HG02759 (cell line): ENCODE data around the gene TXN.
"Not testable (repeated sequence)": the region's sequence is repeated elsewhere in the genome, so short reads cannot be mapped to it uniquely, and the experiment has no call there.

Experiments
- ATAC-seq: cut with Tn5 transposase; IDR thresholded peaks from one replicate; pipeline ENCODE4 v1.9.1; 2021; ENCODE audit warnings: mild to moderate bottlenecking, moderate library complexity; ENCODE audit not compliant: unreplicated experiment

Gene TXN

GRCh38 chr9:110257956-110258355, 1.6 kb upstream of the TXN start:
- no peak for ATAC-seq

DNA sequence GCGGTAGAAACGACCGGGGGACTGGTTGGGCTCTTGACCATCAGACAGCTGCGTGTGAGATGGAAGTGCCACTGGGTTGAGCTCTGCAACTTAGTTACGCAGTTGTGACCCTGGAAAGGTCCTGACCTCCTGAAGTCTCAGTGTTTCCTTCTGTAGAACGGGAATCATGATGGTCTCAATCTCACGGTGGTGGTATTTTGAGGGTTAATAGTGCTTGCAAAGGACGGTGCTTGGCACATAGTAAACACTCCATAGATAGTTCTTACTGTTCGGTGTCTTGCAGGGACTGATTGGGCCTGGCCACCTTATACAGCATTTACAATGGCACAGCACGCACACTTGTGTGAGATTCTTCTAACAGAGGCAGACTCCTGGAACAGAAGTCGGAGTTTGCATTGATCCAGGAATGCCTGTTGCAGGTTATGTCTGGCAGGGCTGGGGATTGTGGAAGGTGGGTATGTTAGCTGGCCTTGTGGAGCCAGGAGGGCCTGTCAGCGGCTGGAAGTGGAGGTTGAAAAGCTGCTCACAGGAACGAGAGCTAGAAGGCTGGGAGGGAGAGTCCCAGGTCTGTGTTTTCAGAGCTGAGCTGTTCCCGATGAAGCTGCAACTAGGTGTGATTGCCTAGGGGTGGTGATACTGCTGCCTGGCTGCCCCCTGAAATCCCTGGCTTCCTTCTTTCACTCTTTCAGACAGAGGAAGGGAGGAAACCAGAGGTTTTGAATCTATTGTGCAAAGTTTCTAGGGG, 962 bp upstream of the TXN start:
- peak; percentile 1 for ATAC-seq

- peak; percentile 28 for ATAC-seq
Observed at GRCh38 chr9:110255463-110256379, 586 bp downstream of the TXN start.

DNA sequence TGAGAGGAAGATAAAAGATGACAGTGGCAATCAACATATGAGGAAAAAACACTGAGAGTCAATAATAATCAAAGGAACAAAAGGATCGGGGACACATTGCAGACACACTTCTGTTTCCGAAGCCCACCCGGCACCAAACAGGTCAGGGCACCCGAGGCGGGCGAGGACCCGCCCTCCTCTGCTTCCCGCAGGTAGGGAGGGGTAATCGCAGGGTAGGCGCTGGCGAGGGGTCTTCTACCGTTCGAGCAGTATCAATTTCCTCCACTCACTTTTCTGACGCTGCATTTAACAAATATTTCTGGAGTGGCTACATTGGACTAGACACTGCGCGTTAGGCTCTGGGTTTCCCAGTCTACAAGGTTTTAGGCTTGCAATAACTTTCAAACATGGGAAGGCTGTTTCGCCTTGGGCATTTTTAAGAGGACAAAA, 1.3 kb downstream of the TXN start:
- ATAC-seq: no peak

- ATAC-seq: no peak
Observed at GRCh38 chr9:110254500-110254899, 1.8 kb downstream of the TXN start.

GRCh38 chr9:110252509-110253139, 3.7 kb downstream of the TXN start:
- no peak for ATAC-seq

DNA sequence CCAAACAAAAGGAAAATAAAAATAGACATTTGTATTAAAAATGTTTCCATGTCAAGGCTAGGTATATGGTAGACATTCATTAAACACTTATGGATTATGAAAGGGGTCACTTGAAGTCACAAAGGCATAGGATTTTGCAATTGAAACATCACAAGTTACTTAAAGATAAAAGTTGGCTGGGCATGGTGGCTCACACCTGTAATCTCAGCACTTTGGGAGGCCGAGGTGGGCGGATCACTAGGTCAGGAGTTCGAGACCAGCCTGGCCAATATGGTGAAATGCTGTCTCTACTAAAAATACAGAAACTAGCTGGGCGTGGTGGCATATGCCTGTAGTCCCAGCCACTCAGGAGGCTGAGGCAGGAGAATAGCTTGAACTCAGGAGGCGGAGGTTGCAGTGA, 4.5 kb downstream of the TXN start:
- not testable (repeated sequence) for ATAC-seq

GRCh38 chr9:110251212-110251611, 5.1 kb downstream of the TXN start:
- ATAC-seq: no peak

GRCh38 chr9:110249603-110250002, 6.7 kb downstream of the TXN start:
- no peak for ATAC-seq

DNA sequence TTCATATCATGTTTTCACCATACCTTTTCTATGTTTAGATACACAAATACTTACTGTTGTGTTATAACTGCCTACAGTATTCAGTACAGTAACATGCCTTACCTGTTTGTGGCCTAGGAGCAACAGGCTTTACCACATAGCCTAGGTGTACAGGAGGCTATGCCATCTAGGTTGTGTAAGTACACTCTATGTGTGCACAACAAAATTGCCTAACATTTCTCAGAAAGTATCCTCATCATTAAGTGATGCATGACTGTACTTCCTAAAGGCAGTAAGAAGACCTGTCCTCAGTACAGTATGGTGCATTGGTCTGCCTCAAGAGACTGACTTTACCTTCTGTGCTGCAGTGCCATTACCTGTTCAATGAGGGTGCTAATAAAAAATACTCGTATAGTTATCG, 7.9 kb downstream of the TXN start:
- ATAC-seq: no peak

DNA sequence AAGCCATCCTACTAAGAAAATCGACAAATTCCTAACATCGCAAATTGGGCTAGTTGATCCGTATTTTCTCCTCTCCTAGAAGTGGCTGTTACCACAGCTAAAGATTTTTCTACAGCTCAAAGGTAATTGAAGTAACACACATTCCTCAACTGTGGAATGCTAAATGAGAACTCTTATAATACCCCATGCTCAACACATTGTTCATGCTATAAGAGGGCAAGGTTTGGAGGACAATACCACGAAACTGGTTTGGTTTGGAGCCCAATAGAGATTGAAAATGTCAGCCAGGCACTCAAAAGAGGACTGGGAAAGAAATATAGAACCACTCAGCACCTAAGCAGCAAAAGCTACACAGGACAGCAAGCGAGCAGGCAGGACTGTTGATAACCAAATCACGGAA, 10.1 kb downstream of the TXN start:
- no peak for ATAC-seq

DNA sequence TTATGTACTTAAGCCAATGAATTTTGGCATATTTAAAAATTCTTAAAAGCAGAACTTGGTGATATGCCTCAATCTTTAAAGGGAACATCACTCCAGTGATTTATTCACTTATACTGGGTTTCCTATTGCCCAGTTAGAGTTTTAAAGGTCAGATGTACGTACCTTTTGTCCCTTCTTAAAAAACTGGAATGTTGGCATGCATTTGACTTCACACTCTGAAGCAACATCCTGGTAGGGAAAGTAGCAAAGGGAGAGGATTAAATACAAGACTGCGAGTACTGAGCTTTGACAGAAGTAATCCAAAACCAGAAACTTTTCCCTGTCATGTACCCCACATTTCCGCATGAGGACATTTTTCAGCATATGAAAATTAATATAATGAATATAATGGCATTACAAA, 11.7 kb downstream of the TXN start:
- ATAC-seq: no peak

- no peak for ATAC-seq
Observed at GRCh38 chr9:110241858-110242321, 14.4 kb downstream of the TXN start.

DNA sequence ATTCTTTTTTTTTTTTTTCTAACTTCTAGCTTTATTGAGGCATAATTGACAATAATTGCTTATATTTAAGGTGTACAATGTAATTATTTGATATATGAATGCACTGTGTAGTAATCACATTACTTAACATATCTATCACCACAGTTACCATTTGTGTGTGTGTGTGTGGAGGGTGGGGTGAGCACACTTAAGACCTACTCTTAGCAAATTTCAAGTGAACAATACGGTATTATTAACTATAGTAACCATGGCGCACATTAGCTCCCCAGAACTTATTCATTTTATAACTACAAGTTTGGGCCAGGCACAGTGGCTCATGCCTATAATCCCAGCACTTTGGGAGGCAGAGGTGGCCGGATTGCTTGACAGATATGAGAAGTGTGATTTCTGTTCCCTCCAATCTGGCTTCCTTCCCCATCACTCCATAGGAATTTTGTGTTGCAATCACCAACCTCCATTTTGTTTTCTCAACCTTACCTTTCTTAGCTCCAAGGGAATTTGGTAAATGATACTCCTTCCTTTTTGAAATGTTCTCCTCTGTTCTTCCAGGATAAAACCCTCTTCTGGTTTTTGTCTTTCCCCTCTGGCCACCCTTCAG, 14.9 kb downstream of the TXN start:
- no peak for ATAC-seq

- no peak for ATAC-seq
Observed at GRCh38 chr9:110240198-110240597, 16.1 kb downstream of the TXN start.

DNA sequence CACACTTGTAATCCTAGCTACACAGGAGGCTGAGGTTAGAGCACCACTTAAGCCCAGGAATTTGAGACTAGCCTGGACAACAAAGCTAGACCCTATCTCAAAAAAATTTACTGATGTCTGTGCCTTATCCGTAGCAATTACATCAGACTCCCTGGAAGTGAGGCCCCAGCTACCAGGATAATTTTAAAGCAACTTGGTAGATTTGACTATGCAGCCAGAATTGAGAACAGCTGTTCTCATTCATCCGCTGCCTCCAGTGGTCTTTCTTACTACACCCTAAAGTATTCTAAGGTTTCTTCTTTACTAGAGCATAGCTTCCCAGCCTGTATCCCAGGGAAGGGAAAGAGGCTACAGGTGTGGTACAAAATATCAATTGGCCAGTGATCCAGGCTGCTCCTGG, 28.0 kb downstream of the TXN start:
- no peak for ATAC-seq

- no peak for ATAC-seq
Observed at GRCh38 chr9:110224583-110224982, 31.7 kb downstream of the TXN start.

GRCh38 chr9:110220809-110221208, 35.5 kb downstream of the TXN start:
- no peak for ATAC-seq

DNA sequence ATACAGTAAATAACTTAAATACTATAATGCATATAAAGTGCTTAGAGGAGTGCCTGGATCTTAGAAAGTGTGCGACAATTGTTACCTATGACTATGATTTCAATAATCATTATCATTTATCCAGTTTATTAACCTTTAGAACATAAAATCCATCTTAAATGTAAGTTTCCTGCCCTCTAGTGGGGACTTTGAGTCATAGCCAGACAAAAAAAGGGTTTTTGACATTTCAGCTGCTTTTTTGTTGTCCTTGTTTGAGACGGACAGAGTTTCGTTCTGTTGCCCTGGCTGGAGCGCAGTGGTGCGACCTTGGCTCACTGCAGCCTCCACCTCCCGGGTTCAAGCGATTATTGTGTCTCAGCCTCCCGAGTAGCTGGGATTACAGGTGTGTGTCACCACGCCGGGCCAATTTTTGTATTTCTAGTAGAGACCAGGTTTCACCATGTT, 38.6 kb downstream of the TXN start:
- no peak for ATAC-seq

GRCh38 chr9:110214586-110215355, 41.5 kb downstream of the TXN start:
- ATAC-seq: no peak
